ENCODE results near the gene ABCA1. TPM values are rescaled to one million over a fixed set of nuclear protein-coding genes. Genes with fewer than 3 reads are reported as not detected.
A peak's percentile ranks its signal among the peaks of the same experiment; 100 is the strongest.
"Not testable (repeated sequence)": the region's sequence is repeated elsewhere in the genome, so short reads cannot be mapped to it uniquely, and the experiment has no call there.

ABCA1 gene
- total and polyA plus RNA-seq, 3 donors from 2014 or later, result 8.5 to 57.9 (median 42.0) TPM

DNA sequence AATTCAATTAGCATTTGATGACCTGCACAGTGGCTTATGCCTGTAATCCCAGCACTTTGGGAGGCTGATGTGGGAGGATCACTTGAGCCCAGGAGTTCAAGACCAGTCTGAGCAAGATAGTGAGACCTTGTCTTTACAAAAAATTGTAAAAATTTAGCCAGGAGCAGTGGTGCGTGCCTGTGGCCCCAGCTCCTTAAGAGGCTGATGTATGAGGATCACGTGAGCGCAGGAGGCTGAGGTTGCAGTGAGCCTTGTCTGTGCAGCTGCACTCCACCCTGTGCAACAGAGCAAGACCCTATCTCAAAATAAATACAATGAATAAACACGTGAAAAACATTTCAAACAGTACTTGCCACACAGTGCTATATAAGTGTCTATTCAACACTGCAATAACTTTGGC is 4.2 kb downstream of the ABCA1 start:
- 44 to 76% methylated on average over 4 of the region's 4 CpGs for WGBS, 2 donors

DNA sequence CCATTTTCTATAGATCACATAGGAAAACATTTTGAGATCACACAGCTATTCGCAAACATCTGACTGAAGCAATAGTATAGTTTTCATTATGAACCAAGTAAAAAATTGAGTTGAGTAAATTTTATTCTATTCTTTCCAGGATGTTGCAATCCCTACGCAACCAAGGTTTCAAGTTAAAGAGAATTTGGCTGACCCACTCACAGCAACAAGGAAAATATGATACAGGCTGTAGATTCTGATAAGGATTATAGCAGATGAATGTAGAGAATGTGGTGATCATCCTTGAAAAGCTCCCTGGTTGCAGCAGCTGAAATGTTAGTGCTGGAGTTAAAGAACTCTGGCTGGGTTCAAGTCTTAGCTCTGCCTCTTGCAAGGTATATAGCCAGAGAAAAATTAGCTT is 4.7 kb downstream of the ABCA1 start:
- Histone ChIP-seq H3K36me3 (ENCODE audit: low read depth, missing control alignments) (no peaks in the 10 kb centered on the region), H3K4me1 (peaks cover 8% of the 10 kb centered on the region), H3K4me3 (no peak overlapping the region), H3K27ac (peak overlapping the region in 1 of 2 donors; percentile 36), H3K9me3 (no peaks in the 10 kb centered on the region), H3K27me3 (no peaks in the 10 kb centered on the region)
- no peak for DNase-seq
- intact Hi-C loops (cut with DNase I; ENCODE audit: low total_unique reads), result loop anchor here (10.0 kb wide), 2 partner anchors 58 to 492 kb away; no protein-coding TSS in a partner anchor
- TF ChIP-seq, protein P1, sequence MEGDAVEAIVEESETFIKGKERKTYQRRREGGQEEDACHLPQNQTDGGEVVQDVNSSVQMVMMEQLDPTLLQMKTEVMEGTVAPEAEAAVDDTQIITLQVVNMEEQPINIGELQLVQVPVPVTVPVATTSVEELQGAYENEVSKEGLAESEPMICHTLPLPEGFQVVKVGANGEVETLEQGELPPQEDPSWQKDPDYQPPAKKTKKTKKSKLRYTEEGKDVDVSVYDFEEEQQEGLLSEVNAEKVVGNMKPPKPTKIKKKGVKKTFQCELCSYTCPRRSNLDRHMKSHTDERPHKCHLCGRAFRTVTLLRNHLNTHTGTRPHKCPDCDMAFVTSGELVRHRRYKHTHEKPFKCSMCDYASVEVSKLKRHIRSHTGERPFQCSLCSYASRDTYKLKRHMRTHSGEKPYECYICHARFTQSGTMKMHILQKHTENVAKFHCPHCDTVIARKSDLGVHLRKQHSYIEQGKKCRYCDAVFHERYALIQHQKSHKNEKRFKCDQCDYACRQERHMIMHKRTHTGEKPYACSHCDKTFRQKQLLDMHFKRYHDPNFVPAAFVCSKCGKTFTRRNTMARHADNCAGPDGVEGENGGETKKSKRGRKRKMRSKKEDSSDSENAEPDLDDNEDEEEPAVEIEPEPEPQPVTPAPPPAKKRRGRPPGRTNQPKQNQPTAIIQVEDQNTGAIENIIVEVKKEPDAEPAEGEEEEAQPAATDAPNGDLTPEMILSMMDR (IDR thresholded peaks at IDR 0.05), result no peak
- TF ChIP-seq POLR2A (IDR thresholded peaks at IDR 0.05), result no peak
- 65 to 78% methylated on average over 2 of the region's 2 CpGs for WGBS, 2 donors

More for the DNA sequence above, 4.2 kb downstream of the ABCA1 start:
- intact Hi-C loops (cut with DNase I; ENCODE audit: low total_unique reads), result loop anchor here (10.0 kb wide), 2 partner anchors 59 to 491 kb away; no protein-coding TSS in a partner anchor
- Histone ChIP-seq H3K36me3 (ENCODE audit: low read depth, missing control alignments) (no peaks in the 10 kb centered on the region), H3K27me3 (no peaks in the 10 kb centered on the region), H3K4me3 (no peak overlapping the region), H3K4me1 (peaks cover 8% of the 10 kb centered on the region), H3K27ac (peak overlapping the region in 1 of 2 donors; percentile 36), H3K9me3 (no peaks in the 10 kb centered on the region)
- TF ChIP-seq, protein P1 (IDR thresholded peaks at IDR 0.05), result no peak
- no peak for TF ChIP-seq POLR2A (IDR thresholded peaks at IDR 0.05)
- no peak for DNase-seq

DNA sequence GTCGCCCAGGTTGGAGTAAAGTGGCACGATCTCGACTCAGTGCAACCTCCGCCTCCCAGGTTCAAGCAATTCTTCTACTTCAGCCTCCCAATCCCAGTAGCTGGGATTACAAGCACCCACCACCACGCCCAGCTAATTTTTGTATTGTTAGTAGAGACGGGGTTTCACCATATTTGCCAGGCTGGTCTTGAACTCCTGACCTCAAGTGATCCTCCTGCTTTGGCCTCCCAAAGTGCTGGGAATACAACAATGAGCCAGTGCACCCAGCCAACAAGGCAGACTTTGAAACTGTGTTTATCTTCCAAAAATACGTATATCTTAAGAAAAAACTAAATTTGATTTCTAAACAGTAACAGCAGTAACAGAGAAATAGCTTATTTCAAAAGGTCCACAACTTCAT is 5.2 kb downstream of the ABCA1 start:
- DNase-seq; H3K36me3 ChIP-seq (ENCODE audit: low read depth, missing control alignments); H3K27me3 ChIP-seq; H3K4me1 ChIP-seq; H3K4me3 ChIP-seq; H3K9me3 ChIP-seq: not testable (repeated sequence)
- H3K27ac ChIP-seq, result peak overlapping the region in 1 of 2 donors; percentile 36
- intact Hi-C loops (cut with DNase I; ENCODE audit: low total_unique reads), result loop anchor here (10.0 kb wide), 2 partner anchors 58 to 492 kb away; no protein-coding TSS in a partner anchor
- WGBS, 2 donors, result 86 to 87% methylated on average over 7 of the region's 7 CpGs

DNA sequence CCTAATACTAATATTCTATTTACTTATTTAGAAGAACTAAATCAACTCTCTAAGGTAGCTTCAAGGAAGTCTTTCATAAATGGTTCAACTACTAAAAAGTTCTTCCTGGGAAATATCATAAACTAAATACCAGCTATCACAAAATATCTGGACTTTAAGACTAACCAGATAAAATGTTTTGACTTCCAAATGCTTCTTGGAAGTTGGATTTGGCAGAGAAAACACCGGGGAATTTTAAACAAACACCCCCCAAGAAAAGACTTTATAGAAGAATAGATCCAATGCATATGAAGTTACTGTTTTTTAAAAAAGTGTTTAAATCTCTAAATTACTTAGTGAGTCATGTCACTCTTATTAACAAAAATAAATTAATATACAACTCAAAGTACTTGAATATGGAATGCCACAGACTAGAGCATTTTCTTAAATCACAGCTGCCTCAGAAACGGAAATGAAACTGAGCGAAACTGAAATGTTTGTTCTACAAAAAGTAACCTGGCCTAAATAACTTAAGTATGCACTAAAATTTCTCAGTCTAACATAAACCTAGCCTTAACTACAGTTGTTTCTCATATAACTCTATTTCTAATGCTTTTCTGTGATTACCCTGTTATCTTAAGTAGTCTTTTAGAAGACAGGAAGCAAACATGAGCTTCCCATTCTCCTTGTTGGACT is 6.8 kb downstream of the ABCA1 start:
- Histone ChIP-seq H3K27ac (no peak overlapping the region), H3K9me3 (no peaks in the 10 kb centered on the region), H3K36me3 (ENCODE audit: low read depth, missing control alignments) (no peaks in the 10 kb centered on the region), H3K4me3 (no peak overlapping the region), H3K4me1 (peaks cover 8% of the 10 kb centered on the region), H3K27me3 (no peaks in the 10 kb centered on the region)
- WGBS, 2 donors, result 59 to 66% methylated on average over 3 of the region's 3 CpGs
- DNase-seq, result no peak
- no peak for TF ChIP-seq POLR2A (IDR thresholded peaks at IDR 0.05)
- TF ChIP-seq, protein P1 (IDR thresholded peaks at IDR 0.05), result no peak
- intact Hi-C loops (cut with DNase I; ENCODE audit: low total_unique reads), result loop anchor here (10.0 kb wide), 2 partner anchors 56 to 494 kb away; no protein-coding TSS in a partner anchor

DNA sequence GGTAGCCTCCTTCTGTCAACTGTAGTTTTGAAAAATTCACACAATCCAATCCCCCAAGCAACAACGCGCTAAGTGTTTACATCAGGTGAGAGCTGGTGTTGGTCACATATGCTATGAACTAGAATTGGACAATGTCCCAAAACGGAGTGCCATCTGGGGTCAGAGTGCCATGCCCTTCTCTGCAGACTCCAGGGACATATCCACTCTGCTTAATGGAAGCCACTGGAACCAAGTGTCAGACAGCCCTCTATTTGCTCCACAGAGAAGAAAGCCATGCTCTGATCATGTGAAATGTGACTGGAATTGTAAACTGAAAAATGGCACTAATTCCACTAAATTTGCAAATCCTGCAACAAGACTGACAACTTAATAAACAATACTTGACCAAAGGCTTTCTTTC is 12.2 kb downstream of the ABCA1 start:
- Histone ChIP-seq H3K27me3 (no peaks in the 10 kb centered on the region), H3K4me3 (no peak overlapping the region), H3K27ac (no peak overlapping the region), H3K9me3 (no peaks in the 10 kb centered on the region), H3K36me3 (ENCODE audit: low read depth, missing control alignments) (no peaks in the 10 kb centered on the region), H3K4me1 (peaks cover 5% of the 10 kb centered on the region)
- no peak for TF ChIP-seq POLR2A (IDR thresholded peaks at IDR 0.05)
- TF ChIP-seq, protein P1 (IDR thresholded peaks at IDR 0.05), result no peak
- 84 to 92% methylated on average over 3 of the region's 3 CpGs for WGBS, 2 donors
- intact Hi-C loops (cut with DNase I; ENCODE audit: low total_unique reads), result no loop called here
- no peak for DNase-seq
